GM06990 (cell line): ENCODE results near the gene IL16.

ENCODE experiments used
- DNase-seq: peaks from one replicate; pipeline ENCODE4 v3.0.0-alpha.2; 2011; ENCODE audit not compliant: insufficient read length; ENCODE audit errors: extremely low read depth
- H3K27me3 ChIP-seq: replicated peaks from 2 replicates; pipeline ENCODE4 v1.6.0; 2011; ENCODE audit warnings: low read length; ENCODE audit not compliant: control insufficient read depth, insufficient read depth
- H3K36me3 ChIP-seq: 2 replicates; pipeline ENCODE4 v1.5.1; 2011; ENCODE audit warnings: low read length; ENCODE audit not compliant: control insufficient read depth, insufficient read depth
- H3K4me3 ChIP-seq: replicated peaks from 2 replicates; pipeline ENCODE4 v1.5.1; 2011; ENCODE audit warnings: low read depth, mild to moderate bottlenecking, control low read depth, low read length
- TF ChIP-seq, protein P1 (sequence below): IDR thresholded peaks from 2 replicates; pipeline ENCODE4 v1.5.1; 2011; ENCODE audit warnings: low read length, control low read depth, mild to moderate bottlenecking, inconsistent platforms; ENCODE audit not compliant: insufficient read depth, poor library complexity, severe bottlenecking

Gene IL16

GRCh38 chr15:81294516-81294880 is 97.8 kb downstream of the IL16 start:
- no peak for DNase-seq
- peak overlapping the region; percentile 71 for H3K4me3 ChIP-seq
- H3K36me3 ChIP-seq: peaks cover 3% of the 10 kb centered on the region
- TF ChIP-seq, protein P1, sequence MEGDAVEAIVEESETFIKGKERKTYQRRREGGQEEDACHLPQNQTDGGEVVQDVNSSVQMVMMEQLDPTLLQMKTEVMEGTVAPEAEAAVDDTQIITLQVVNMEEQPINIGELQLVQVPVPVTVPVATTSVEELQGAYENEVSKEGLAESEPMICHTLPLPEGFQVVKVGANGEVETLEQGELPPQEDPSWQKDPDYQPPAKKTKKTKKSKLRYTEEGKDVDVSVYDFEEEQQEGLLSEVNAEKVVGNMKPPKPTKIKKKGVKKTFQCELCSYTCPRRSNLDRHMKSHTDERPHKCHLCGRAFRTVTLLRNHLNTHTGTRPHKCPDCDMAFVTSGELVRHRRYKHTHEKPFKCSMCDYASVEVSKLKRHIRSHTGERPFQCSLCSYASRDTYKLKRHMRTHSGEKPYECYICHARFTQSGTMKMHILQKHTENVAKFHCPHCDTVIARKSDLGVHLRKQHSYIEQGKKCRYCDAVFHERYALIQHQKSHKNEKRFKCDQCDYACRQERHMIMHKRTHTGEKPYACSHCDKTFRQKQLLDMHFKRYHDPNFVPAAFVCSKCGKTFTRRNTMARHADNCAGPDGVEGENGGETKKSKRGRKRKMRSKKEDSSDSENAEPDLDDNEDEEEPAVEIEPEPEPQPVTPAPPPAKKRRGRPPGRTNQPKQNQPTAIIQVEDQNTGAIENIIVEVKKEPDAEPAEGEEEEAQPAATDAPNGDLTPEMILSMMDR: peak; percentile 65
- no peaks in the 10 kb centered on the region for H3K27me3 ChIP-seq

DNA sequence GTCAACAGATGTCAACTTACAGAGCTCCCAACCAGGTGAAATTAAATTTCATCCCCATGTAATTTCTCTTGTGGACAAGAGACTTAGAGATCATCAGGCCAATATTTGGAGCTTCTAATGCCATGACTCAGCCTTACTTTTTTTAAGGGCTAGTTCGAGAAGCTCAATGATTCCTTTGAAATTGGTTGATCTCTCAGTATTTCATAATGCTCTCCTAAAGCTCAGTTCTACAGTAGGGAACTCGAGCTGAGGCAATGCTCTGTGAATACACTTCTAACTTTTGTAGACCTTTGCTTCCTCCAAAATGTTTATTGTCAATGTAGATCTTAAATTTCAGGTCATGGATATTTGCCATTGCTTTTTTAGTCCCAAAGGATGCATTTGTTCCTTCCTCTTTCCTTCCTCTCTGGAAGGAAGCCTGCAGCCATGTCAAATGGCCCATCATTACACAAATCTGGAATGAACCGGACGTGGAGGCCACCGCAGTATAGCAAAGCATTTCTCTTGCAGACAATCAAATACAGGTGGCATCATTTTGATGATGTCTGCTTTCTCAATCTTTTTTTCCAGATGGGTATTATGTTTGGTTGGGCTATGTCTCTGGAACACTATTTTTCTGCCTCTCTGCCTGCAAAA is 98.9 kb downstream of the IL16 start:
- Histone ChIP-seq H3K36me3 (peaks cover 10% of the 10 kb centered on the region), H3K27me3 (no peaks in the 10 kb centered on the region), H3K4me3 (no peak overlapping the region)
- TF ChIP-seq, protein P1: no peak
- no peak for DNase-seq

DNA sequence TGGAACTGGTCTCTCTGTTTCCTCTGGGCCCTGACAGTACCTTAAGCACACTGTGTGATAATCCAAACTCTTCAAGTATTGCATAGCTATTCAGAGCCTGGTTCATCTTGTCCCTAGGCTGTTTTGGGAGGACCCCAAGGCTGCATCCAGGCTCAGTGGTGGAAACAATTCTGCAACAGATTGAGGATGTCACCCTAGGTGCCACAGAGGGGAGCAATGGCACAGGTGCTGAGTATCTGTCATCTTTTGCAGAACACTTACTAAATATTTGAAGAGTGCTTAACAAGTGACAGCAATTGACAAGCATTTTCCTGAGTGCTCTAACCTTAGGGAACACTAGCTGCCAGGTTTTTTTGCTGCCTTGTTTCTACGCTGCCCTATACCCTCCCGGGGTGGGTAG is 99.5 kb downstream of the IL16 start:
- DNase-seq: no peak
- Histone ChIP-seq H3K36me3 (peaks cover 13% of the 10 kb centered on the region), H3K4me3 (peak overlapping the region; percentile 73), H3K27me3 (no peaks in the 10 kb centered on the region)
- TF ChIP-seq, protein P1: no peak

- TF ChIP-seq, protein P1: no peak
- peak overlapping the region; percentile 73 for H3K4me3 ChIP-seq
- H3K27me3 ChIP-seq: no peaks in the 10 kb centered on the region
- peaks cover 16% of the 10 kb centered on the region for H3K36me3 ChIP-seq
- DNase-seq: peak; percentile 69
Measured at GRCh38 chr15:81296673-81297072, 100.0 kb downstream of the IL16 start.

DNA sequence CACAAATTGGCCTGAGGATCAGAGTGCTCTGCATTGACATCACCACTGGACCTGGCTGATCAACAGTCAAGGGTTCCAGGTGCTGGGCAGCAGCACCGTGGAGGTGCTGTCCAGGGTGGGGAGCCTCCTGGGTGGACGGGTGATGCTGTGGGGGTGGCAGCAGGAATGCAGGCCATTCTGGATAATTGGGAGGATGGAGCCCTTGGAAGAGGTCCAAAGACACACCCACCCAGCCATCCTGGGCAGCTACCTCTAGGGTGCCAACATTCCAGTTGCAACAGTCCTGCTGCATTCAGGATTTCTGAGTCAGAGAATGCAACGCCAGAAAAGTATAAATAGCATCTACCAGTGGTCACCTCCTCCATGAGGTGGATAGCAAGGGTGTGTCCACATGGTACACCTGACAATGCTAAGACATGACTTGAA is 100.5 kb downstream of the IL16 start:
- TF ChIP-seq, protein P1: no peak
- Histone ChIP-seq H3K4me3 (peak overlapping the region; percentile 73), H3K27me3 (no peaks in the 10 kb centered on the region), H3K36me3 (peaks cover 18% of the 10 kb centered on the region)
- DNase-seq: no peak
